HCT116 (cell line): ENCODE measurements around the gene SCPEP1. TPM values are rescaled to one million over a fixed set of nuclear protein-coding genes. Genes with fewer than 3 reads are reported as not detected.

Experiments used
- ATAC-seq: fragments of 200-7000 bp; cut with Tn5 transposase; 2 replicates; pipeline ENCODE4 v1.9.1; 2020; ENCODE audit warnings: mild to moderate bottlenecking, moderate library complexity
- BruUV-seq: library from RNA; stranded (reverse); fragments of 400-500 nt; replicated peaks from 2 replicates; lab custom pipeline; 2021; lab: Mats Ljungman, UMichigan
- CTCF ChIA-PET: fragments of 300-600 bp; sonication (Branson Sonifier 250); formaldehyde crosslinking; loops from one replicate; lab custom pipeline; 2021; ENCODE audit warnings: antibody characterized with exemption; lab: Charles Lee
- POLR2A ChIA-PET: fragments of 300-600, 350-600 bp; sonication (Branson Sonifier 250); formaldehyde crosslinking; loops from one replicate; lab custom pipeline; 2021; ENCODE audit warnings: antibody characterized with exemption; lab: Charles Lee
- RAD21 ChIA-PET, 2 experiments: fragments of 300-600 bp; sonication (Branson Sonifier 250); formaldehyde crosslinking; loops; one replicate each; lab custom pipeline; 2023; ENCODE audit warnings: low total read pairs in 2 of 2; ENCODE audit not compliant: uncharacterized antibody in 2 of 2, unreplicated experiment in 2 of 2, low non-redundant PET in 1 of 2; lab: Charles Lee
- DNase-seq: peaks from one replicate; pipeline ENCODE4 v3.0.0-alpha.2; 2010; ENCODE audit warnings: low read depth, low spot score
- H2AFZ ChIP-seq: fragments of 200-600 bp; shearing (Covaris generic), sonication (generic); 2 replicates; pipeline ENCODE4 v1.6.1; 2017; ENCODE audit warnings: low read depth, mixed run types, mixed read lengths, antibody characterized with exemption, low read length; ENCODE audit not compliant: poor library complexity, severe bottlenecking
- H3K27ac ChIP-seq: 2 replicates; pipeline ENCODE4 v1.5.1; 2012; ENCODE audit warnings: low read depth, low read length
- H3K27me3 ChIP-seq: fragments of 200-600 bp; sonication (generic); 2 replicates; pipeline ENCODE4 v1.6.1; 2016; ENCODE audit warnings: mixed run types, low read length, mixed read lengths; ENCODE audit not compliant: insufficient read depth
- H3K36me3 ChIP-seq, 2 experiments: fragments of 200-500 bp in 1 of 2; fragments of 200-600 bp in 1 of 2; sonication (Bioruptor generic) in 1 of 2; sonication (generic) in 1 of 2; 2 replicates each; pipeline versions ENCODE4 v1.5.1 to v1.6.1; 2014 to 2016; ENCODE audit warnings: low read length in 2 of 2, inconsistent platforms in 1 of 2, mixed read lengths in 1 of 2, mixed run types in 1 of 2; ENCODE audit not compliant: insufficient read depth in 2 of 2, control insufficient read depth in 1 of 2
- H3K4me1 ChIP-seq, 2 experiments: fragments of 200-600 bp in 1 of 2; sonication (generic) in 1 of 2; 2 replicates each; pipeline versions ENCODE4 v1.5.1 to v1.6.1; 2012 to 2017; ENCODE audit warnings: low read length in 2 of 2, inconsistent platforms in 1 of 2, mild to moderate bottlenecking in 1 of 2, mixed read lengths in 1 of 2, mixed run types in 1 of 2, moderate library complexity in 1 of 2; ENCODE audit not compliant: insufficient read depth in 2 of 2, control insufficient read depth in 1 of 2
- H3K4me2 ChIP-seq: fragments of 200-600 bp; sonication (generic); 2 replicates; pipeline ENCODE4 v1.6.1; 2017; ENCODE audit warnings: mixed run types, low read length, mixed read lengths
- H3K4me3 ChIP-seq, 2 experiments: fragments of 200-600 bp in 1 of 2; sonication (generic) in 1 of 2; replicated peaks in 1 of 2; 2 replicates each; pipeline ENCODE4 v1.5.1; 2011 to 2016; ENCODE audit warnings: low read length in 2 of 2, control low read depth in 1 of 2, low read depth in 1 of 2, mild to moderate bottlenecking in 1 of 2, mixed read lengths in 1 of 2, mixed run types in 1 of 2
- H3K79me2 ChIP-seq: fragments of 200-600 bp; sonication (generic); 2 replicates; pipeline ENCODE4 v1.6.1; 2017; ENCODE audit warnings: mild to moderate bottlenecking, mixed run types, low read length, moderate library complexity, mixed read lengths; ENCODE audit not compliant: insufficient read depth
- H3K9ac ChIP-seq: fragments of 200-600 bp; sonication (generic); 2 replicates; pipeline ENCODE4 v1.6.1; 2016; ENCODE audit warnings: low read length, mixed read lengths
- H3K9me2 ChIP-seq: fragments of 200-600 bp; sonication (generic), shearing (Covaris generic); 2 replicates; pipeline ENCODE4 v1.6.1; 2017; ENCODE audit warnings: mixed run types, mild to moderate bottlenecking, moderate library complexity; ENCODE audit not compliant: insufficient read depth
- H3K9me3 ChIP-seq, 2 experiments: fragments of 200-500 bp in 1 of 2; fragments of 200-600 bp in 1 of 2; sonication (Bioruptor generic) in 1 of 2; sonication (generic) in 1 of 2; 2 replicates each; pipeline ENCODE4 v1.6.1; 2014 to 2017; ENCODE audit warnings: low read length in 2 of 2, mixed read lengths in 2 of 2, inconsistent platforms in 1 of 2, low read depth in 1 of 2, mild to moderate bottlenecking in 1 of 2, mixed run types in 1 of 2, moderate library complexity in 1 of 2; ENCODE audit not compliant: control insufficient read depth in 1 of 2, insufficient read depth in 1 of 2
- H4K20me1 ChIP-seq: fragments of 200-600 bp; sonication (generic), shearing (Covaris generic); 2 replicates; pipeline ENCODE4 v1.6.1; 2017; ENCODE audit warnings: mixed run types, mild to moderate bottlenecking, moderate library complexity; ENCODE audit not compliant: insufficient read depth
- ELF1 ChIP-seq: IDR thresholded peaks from 2 replicates; pipeline ENCODE4 v1.6.1; 2012; ENCODE audit warnings: low read depth, borderline replicate concordance
- FOSL1 ChIP-seq: IDR thresholded peaks from 2 replicates; pipeline ENCODE4 v1.6.1; 2012; ENCODE audit warnings: low read depth
- JUND ChIP-seq: IDR thresholded peaks from 2 replicates; pipeline ENCODE4 v1.6.1; 2012
- POLR2A ChIP-seq: IDR thresholded peaks from 2 replicates; pipeline ENCODE4 v1.7.0; 2011; ENCODE audit warnings: borderline replicate concordance; ENCODE audit not compliant: insufficient read depth, insufficient read length; ENCODE audit errors: extremely low read depth
- RAD21 ChIP-seq: IDR thresholded peaks from 2 replicates; pipeline ENCODE4 v1.6.1; 2012; ENCODE audit warnings: low read depth, mild to moderate bottlenecking
- REST ChIP-seq: IDR thresholded peaks from 2 replicates; pipeline ENCODE4 v1.6.1; 2012; ENCODE audit warnings: low read depth
- SP1 ChIP-seq: IDR thresholded peaks from 2 replicates; pipeline ENCODE4 v1.6.1; 2012; ENCODE audit warnings: low read depth
- SRF ChIP-seq: IDR thresholded peaks from 2 replicates; pipeline ENCODE4 v1.6.1; 2012; ENCODE audit warnings: low read depth
- TCF7L2 ChIP-seq: IDR thresholded peaks from 2 replicates; pipeline ENCODE4 v1.7.0; 2011; ENCODE audit warnings: borderline replicate concordance, inconsistent platforms; ENCODE audit not compliant: insufficient read depth, insufficient read length; ENCODE audit errors: extremely low read depth
- YY1 ChIP-seq: IDR thresholded peaks from 2 replicates; pipeline ENCODE4 v1.6.1; 2011; ENCODE audit warnings: low read length, low read depth, moderate library complexity, mild to moderate bottlenecking; ENCODE audit not compliant: insufficient replicate concordance; ENCODE audit errors: extremely low read depth
- intact Hi-C: fragments of 100-400 bp; cut with micrococcal nuclease; formaldehyde crosslinking; loops from 2 replicates; pipeline ENCODE4 v1.10.0; 2022
- total RNA-seq: library from RNA; stranded (reverse); gene quantifications from one replicate; pipeline ENCODE4 v1.2.1, GENCODE V29; 2021; ENCODE audit not compliant: unreplicated experiment

The SCPEP1 gene
- total RNA-seq, 1 experiment from 2014 or later = 28.3 TPM

- intact Hi-C loops = no loop called here
- no peak overlapping the region for H3K4me2 ChIP-seq
- no TSS peak for BruUV-seq
- CTCF ChIA-PET = no interaction called here
- ATAC-seq = no peak
- no peak overlapping the region for H3K4me3 ChIP-seq
- no peaks in the 10 kb centered on the region for H3K79me2 ChIP-seq
- H3K27ac ChIP-seq = no peak overlapping the region
- RAD21 ChIA-PET = no interaction called here
- H3K9me2 ChIP-seq = no peaks in the 10 kb centered on the region
- TF ChIP-seq FOSL1 (no peak), RAD21 (no peak), YY1 (no peak), ELF1 (no peak), TCF7L2 (no peak), SRF (no peak), JUND (no peak), REST (no peak), POLR2A (no peak), SP1 (no peak)
- H3K9ac ChIP-seq = no peak overlapping the region
- POLR2A ChIA-PET = interaction anchor here (2.4 kb wide), 1 partner anchor 15 kb away, joined by 9 read pairs; the partner anchor contains the start of gene TRIM25
- no peaks in the 10 kb centered on the region for H3K27me3 ChIP-seq
- H2AFZ ChIP-seq = no peak overlapping the region
- no peaks in the 10 kb centered on the region for H4K20me1 ChIP-seq
- DNase-seq = no peak
- no peaks in the 10 kb centered on the region for H3K4me1 ChIP-seq
- peaks cover 10 to 26% of the 10 kb centered on the region in 2 experiments; a peak in 2 of 4 replicates for H3K9me3 ChIP-seq
- H3K36me3 ChIP-seq = no peaks in the 10 kb centered on the region; a peak in 1 of 4 replicates
Measured at GRCh38 chr17:56928586-56928985, 49.3 kb upstream of the SCPEP1 start.
